Stimulated activated CD8-positive, alpha-beta memory T cell treated with anti-CD3 and anti-CD28 coated beads, Interleukin-4, amount 100 ng/mL, for 1 hour (primary cell): ENCODE measurements around the gene C8G.

Experiments
- DNase-seq, 2 donors: peaks; one replicate each; pipeline ENCODE4 v3.0.0-alpha.2; 2020; ENCODE audit warnings: low read depth in 2 of 2, low spot score in 1 of 2

C8G gene

GRCh38 chr9:136953771-136954269, 8.8 kb downstream of the C8G start:
- DNase-seq, result no peak

GRCh38 chr9:136954270-136955083, 9.4 kb downstream of the C8G start:
- DNase-seq, result no peak

GRCh38 chr9:136955202-136955942, 10.3 kb downstream of the C8G start:
- no peak for DNase-seq

- no peak for DNase-seq
Observed at GRCh38 chr9:136955943-136956335, 10.9 kb downstream of the C8G start.

- DNase-seq, result no peak
Observed at GRCh38 chr9:136956604-136957003, 11.6 kb downstream of the C8G start.

- DNase-seq, result no peak
Observed at GRCh38 chr9:136957461-136957860, 12.4 kb downstream of the C8G start.

GRCh38 chr9:136957901-136958300, 12.9 kb downstream of the C8G start:
- no peak for DNase-seq

- DNase-seq, result no peak
Observed at GRCh38 chr9:136958473-136958872, 13.4 kb downstream of the C8G start.

- DNase-seq, result no peak
Observed at GRCh38 chr9:136958898-136959850, 14.1 kb downstream of the C8G start.

- no peak for DNase-seq
Observed at GRCh38 chr9:136960212-136960937, 15.3 kb downstream of the C8G start.

GRCh38 chr9:136960938-136961275, 15.9 kb downstream of the C8G start:
- DNase-seq, result no peak

GRCh38 chr9:136961279-136962065, 16.4 kb downstream of the C8G start:
- DNase-seq, result no peak

- DNase-seq, result no peak
Observed at GRCh38 chr9:136962163-136962562, 17.1 kb downstream of the C8G start.

- DNase-seq, result no peak
Observed at GRCh38 chr9:136962701-136963248, 17.7 kb downstream of the C8G start.

- no peak for DNase-seq
Observed at GRCh38 chr9:136963341-136963740, 18.3 kb downstream of the C8G start.

- no peak for DNase-seq
Observed at GRCh38 chr9:136963751-136964150, 18.7 kb downstream of the C8G start.

GRCh38 chr9:136964171-136964689, 19.2 kb downstream of the C8G start:
- no peak for DNase-seq

GRCh38 chr9:136964833-136965422, 19.9 kb downstream of the C8G start:
- DNase-seq, result no peak
